GM19468 (cell line): ENCODE measurements around the gene MMEL1.
"Not testable (repeated sequence)": the region's sequence is repeated elsewhere in the genome, so short reads cannot be mapped to it uniquely, and the experiment has no call there.

Source experiments
- ATAC-seq: cut with Tn5 transposase; IDR thresholded peaks from one replicate; pipeline ENCODE4 v1.9.1; 2021; ENCODE audit warnings: mild to moderate bottlenecking, moderate library complexity, moderate number of reproducible peaks; ENCODE audit not compliant: unreplicated experiment; ENCODE audit errors: extremely low read depth

MMEL1 gene

DNA sequence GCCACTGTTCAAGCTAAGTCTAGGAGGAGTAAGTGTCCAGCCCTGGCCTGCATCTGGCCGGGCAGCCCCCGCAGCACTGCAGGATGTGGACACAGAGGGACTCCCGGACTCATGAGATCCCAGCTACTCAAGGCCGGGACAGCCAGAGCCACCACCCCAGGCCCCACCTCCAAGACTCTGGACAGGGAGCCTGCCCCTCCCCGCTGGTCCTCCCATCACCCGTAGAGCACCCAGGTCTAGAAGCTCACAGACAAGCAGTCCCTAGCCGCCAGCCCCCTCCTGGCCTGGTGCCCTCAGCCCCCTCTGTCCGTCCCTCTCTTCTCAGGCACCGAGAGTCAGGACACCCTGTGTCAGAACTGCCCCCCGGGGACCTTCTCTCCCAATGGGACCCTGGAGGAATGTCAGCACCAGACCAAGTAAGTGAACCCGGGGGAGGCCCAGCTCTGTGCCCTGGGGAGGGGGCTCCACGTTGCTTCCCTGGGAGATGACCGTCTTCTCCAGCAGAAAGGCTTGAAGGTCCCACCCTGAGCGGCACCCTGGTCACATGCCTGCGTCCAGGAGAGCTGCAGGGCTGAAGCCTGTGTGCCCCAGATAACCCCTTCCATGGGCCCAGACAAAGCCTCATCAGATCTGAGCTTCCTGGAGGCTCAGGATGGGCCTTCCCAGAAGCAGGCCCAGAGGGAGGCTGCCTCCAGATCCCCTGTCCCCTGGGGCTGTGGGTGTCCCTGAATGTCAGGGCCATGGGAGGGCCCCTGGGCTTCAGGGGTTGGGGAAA is 72.3 kb downstream of the MMEL1 start:
- no peak for ATAC-seq

DNA sequence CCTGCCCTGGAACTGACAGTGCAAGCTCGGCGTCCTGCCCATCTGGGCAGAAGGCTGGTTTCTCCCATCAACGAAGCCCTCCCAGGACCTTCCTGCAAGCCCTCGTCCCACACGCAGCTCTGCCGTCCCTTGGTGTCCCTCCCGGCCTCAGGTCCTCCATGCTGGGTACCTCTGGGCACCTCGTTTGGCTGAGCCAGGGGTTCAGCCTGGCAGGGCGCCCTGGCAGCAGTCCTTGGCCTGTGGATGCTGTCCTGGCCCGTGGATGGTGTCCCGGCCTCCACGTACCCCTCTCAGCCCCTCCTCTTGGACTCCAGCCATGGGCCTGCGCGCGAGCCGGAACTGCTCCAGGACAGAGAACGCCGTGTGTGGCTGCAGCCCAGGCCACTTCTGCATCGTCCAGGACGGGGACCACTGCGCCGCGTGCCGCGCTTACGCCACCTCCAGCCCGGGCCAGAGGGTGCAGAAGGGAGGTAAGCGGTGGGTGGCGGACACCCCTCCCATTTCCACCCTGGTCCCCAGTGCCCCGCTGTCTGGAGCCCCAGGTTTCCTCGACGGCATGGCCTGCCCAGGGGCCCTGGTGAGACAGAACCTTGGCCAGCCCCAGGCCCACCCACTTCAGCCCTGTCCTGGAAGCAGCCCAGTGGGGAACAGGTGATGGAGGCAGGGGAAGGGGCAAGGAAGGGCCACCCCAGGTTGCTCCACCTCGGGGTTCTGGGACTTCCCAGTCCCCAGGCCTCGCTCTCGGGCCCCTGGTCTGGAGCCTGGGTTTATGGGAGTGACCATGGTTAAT is 73.1 kb downstream of the MMEL1 start:
- no peak for ATAC-seq

GRCh38 chr1:2558861-2559260 is 74.0 kb downstream of the MMEL1 start:
- no peak for ATAC-seq

DNA sequence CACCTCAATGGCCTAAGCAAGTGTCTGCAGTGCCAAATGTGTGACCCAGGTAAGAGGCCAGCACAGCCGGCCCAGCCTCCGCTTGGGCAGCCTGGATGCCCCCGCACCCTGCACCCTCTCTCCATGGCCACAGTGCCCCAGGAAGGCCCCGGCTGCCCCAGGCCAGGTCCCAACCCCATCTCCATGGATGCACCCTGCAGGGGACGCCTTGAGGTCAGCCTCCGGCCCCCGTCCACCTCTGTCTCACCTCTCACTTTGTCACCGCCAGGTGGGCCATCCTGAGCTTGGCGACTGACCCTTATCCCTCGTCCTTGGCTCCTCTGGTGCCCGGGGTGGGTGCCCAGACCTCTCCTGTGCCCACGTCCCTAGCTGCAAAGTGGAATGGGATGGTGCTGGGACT is 74.4 kb downstream of the MMEL1 start:
- no peak for ATAC-seq

DNA sequence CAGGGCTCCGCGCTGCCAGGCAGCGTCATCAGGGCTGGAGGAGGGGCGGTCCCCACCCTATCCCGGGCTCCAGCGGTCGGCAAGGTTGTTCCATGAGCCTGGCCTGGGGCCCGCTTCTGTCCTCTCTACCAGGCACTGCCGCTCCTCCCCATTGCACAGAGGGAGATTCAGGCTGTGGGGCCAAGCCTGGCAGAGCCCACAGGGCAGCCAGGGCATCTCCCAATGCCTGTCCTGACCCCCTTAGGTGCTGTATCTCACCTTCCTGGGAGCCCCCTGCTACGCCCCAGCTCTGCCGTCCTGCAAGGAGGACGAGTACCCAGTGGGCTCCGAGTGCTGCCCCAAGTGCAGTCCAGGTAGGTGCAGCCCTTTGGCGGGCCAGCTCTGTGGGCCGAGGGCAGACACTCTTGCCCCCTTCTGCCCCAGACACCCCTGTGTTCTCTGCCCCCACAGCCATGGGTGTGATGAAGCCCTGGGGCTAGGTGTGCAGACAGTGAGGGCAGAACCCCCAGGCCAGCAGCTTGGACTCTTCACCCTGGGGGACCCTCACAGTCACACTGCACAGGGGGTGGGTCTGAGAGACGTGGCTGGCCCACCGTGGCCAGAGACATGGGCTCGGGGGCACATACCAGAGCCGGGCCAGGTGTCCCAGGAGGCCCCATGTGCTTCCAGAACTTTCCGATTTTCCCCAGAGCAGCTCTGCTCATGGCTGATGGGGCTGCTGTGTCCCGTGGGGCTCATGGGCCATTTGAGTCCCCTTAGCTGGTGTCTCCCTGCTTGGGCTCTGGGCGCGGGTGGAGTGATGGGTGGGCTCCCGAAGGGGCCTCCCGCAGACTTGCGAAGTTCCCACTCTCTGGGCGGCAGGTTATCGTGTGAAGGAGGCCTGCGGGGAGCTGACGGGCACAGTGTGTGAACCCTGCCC is 75.1 kb downstream of the MMEL1 start:
- no peak for ATAC-seq

DNA sequence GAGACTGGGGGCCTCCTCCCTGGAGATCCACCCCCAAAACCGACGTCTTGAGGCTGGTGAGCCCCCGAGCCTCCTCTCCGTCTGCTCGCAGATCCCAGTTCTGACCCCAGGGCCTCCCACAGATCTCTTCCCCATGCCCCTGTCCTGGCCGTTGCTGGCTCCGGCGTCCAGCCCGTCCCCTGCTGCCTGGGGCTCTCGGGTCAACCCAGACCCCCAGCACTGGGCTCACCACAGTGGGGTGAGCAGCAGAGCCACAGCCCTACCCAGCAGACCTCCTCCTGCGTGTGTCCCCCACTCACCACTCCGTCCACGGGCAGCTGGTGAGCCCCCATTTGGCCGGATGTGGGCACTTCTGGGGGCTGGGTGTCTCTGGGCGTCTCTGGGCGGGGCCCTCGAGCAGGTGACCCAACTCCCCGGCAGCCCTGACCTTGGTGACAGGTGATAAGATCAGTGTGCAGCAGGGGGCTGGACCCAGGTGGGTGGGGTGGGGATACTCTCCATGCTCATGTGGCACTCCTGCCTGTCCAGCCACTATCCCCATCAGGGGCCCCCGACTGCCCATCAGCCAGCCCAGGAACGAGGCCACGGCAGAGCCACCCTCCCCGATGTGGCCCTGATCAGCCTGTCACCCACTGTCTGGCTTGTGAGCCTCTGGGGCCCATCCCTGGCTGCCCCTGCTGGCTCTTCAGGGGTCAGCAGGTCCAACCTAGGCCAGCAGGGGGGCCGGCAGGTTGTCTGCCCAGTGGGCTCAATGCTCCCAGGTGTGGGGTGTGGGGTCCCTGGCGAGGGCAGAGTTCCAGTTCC is 75.9 kb downstream of the MMEL1 start:
- ATAC-seq: no peak

DNA sequence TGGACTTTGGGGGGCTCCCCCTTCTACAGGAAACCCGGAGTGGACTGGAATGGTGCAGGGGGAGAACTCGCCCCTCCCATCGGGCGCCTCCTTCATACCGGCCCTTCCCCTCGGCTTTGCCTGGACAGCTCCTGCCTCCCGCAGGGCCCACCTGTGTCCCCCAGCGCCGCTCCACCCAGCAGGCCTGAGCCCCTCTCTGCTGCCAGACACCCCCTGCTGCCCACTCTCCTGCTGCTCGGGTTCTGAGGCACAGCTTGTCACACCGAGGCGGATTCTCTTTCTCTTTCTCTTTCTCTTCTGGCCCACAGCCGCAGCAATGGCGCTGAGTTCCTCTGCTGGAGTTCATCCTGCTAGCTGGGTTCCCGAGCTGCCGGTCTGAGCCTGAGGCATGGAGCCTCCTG is 76.5 kb downstream of the MMEL1 start, which contains the start of gene TNFRSF14:
TSS of gene TNFRSF14 (plus strand) at position 95 of the 401 bp plus-strand sequence. CDS start at position 389, 294 bp downstream.
- ATAC-seq: peak; percentile 26

DNA sequence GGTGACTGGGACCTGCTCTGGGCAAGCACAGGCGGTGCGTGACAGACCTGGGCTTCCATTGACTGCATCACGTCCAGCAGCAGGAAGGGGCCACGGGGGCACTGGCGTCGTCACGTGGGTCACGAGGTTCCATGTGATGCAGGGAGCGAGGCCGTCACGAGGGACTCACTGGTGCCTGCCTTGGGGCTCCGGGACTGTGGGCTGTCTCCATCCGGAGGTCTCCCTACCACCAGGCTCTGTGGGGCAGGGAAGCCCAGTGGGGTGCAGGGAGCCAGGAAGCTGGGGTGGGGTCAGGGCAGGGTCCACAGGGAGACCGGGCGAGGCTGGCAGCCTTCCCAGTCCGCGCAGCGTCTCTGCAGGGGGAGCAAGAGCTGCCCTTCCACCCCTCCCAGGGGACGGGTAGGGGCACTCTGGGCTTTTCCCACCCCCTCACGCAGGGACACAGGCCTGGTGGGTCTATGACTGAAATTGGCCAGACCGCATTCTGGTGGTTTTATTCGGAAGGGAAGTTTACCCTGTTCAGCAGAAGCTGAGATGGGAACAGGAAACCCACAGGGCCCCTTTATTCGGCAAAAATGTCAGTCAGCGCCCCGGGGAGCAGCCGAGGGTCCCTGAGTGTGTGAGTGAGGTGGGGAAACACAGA is 77.1 kb downstream of the MMEL1 start:
- no peak for ATAC-seq

DNA sequence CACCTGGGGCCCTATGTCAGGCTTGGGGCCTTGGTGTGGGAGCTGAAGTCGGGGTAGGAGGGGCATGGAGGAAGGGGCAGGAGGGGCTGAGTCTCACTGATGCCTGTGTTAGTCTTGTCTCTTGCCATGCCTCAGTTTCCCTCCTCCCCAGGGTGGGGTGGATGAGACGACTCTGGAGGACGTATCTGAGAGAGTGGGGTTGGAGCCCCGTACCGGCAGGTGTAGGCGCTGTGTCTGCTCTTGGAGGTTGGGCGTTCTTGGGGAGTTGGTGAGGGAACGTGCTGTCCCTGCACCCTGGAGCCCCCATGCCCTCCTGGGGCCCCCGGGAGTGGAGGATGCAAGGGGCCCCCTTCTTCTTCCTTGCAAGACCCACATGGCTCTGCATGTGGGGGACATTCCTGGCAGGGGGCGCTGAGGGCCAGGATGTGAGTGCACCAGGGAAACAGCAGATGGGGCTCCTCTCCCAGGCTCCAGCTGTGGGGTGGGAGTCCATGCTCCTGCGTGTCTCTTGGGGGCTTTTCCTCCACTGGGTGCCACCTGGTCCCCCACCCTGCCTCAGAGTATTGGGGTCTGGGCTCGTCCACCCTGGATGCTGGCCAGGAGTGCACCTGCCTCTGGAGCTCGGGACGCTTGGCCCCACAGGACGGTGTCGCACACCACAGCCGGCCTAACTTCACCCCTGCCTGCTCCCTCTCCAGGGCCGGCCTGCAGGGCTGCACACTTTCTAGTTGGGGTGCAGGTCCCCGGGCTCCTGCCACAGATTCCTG is 78.0 kb downstream of the MMEL1 start:
- no peak for ATAC-seq

DNA sequence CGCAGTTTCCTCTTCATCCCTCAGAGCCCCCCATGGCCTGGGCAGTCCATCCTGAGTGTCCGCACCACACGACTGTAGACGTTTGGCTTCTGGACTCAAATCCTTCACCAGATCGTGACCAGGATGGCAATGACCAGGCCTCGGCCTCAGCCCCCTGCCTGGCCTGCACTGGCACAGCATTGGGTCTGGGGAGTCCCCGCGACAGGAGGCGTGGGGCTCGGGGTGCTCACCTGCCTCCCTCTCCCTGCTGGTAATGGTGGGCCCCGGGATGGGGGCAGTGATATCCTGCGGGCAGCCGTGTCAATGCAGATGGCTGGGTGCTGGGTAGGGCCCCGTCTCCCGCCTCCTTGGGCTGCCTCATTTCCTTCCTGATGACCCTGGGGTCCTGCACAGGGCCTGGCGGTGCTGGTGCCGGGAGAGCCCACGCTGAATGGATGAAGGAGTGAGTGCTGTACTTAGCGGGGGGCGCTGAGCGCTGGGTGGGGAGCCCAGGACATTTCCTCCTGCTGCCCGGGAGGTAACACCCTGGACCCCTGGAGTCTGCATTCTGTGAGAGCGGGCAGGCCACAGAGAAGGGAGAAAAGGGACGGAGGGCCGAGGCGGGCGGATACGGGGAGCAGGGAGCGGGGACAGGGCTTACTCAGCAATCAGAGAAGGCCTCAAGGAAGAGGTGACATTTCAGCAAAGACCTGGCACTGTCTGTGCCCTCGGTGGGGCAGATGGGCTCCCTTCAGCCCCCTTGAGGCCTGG is 78.8 kb downstream of the MMEL1 start:
- ATAC-seq: no peak

DNA sequence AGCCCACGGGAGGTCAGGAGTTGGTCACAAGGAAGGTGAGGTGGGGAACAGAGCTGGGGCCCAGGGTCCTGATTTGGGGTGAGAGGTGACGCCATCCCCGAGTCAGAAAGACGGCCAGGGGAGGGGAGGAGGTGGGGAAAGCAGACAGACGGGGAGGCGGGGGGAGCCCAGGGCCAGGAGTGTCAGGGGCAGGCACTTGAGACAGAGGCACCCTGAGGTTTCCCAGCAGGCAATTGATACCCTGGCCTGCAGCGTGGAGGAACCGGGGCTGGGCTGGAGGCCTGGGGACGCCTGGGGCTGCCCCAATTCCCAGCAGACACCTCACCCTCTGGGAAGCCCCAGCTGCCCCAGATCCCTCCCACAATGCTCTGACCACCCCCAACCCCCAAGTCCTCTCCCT is 79.7 kb downstream of the MMEL1 start:
- ATAC-seq: not testable (repeated sequence)

DNA sequence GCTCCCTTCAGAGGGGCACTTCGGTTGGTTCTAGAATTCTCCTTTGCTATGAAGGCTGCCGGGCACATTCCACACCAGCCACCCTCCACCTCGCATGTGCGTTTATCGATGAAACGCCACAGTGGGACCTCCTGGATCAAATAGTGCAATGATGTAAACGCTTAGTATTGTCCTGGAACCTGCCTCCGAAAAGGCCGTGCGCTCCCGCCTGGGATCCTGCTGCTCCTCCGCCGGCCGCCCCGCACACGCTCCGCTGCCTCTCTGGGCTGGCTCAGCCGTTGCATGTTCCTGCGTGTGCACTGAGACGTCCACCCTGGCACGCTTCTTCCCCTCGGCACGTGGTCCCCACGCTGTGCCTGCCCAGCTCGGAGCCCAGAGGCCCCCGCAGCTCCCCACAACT is 80.6 kb downstream of the MMEL1 start:
- ATAC-seq: no peak

DNA sequence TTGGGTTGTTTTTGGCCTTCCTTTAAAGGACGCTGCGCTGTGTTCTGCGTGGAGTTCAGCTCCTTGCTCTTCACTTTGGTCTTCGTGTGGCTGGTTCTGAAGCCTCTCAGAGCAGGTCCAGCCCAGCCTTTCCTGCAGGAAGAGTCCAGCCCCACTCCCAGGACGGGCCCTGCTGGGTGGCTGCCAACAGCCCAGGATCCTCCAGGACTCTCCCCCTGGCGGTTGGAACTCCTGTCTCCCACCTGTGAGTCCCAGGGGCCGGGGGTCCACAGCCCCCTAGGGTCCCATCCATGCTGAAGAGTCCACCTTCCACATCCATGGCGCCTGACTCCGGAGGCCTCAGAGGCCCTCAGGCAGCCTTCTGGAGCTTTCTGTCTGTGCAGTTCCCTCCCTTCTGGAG is 81.3 kb downstream of the MMEL1 start:
- not testable (repeated sequence) for ATAC-seq

- ATAC-seq: not testable (repeated sequence)
Observed at GRCh38 chr1:2550309-2550861, 82.4 kb downstream of the MMEL1 start.

DNA sequence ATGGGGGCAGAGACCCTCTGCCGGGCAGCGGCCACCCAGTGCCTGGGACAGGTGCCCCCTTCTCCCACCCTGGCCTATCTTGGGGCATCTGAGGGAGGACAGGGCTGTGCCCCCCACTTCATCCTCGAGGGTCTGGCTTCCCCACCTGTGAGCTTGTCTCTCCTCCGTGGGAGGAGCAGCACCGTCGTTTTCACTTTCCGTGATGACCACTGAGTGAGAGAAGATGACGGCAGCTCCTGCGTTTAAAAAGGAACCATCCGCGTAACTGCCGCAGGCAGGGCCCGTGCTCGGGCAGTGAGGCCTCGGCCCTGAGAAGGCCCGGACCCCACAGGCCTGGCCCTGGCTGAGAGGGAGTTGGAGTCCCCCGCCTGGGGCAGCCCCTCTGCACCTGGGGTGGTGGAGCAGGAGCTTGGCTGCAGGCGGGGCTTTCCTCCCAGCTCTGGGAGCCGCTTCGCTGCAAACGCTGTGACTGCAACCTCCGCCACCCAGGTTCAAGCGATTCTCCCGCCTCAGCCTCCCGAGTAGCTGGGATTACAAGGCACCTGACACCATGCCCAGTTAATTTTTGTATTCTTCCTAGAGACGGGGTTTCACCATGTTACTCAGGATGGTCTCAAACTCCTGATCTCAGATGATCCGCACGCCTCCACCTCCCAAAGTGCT is 83.3 kb downstream of the MMEL1 start:
- not testable (repeated sequence) for ATAC-seq

- ATAC-seq: no peak
Observed at GRCh38 chr1:2548068-2548589, 84.7 kb downstream of the MMEL1 start.
